Right hindlimb (tissue), 1 donor: Measurements from ENCODE around the gene CARS1.

Experiments used
- DNase-seq: peaks from one replicate; pipeline ENCODE4 v3.0.0-alpha.2; 2018

Gene CARS1

DNA sequence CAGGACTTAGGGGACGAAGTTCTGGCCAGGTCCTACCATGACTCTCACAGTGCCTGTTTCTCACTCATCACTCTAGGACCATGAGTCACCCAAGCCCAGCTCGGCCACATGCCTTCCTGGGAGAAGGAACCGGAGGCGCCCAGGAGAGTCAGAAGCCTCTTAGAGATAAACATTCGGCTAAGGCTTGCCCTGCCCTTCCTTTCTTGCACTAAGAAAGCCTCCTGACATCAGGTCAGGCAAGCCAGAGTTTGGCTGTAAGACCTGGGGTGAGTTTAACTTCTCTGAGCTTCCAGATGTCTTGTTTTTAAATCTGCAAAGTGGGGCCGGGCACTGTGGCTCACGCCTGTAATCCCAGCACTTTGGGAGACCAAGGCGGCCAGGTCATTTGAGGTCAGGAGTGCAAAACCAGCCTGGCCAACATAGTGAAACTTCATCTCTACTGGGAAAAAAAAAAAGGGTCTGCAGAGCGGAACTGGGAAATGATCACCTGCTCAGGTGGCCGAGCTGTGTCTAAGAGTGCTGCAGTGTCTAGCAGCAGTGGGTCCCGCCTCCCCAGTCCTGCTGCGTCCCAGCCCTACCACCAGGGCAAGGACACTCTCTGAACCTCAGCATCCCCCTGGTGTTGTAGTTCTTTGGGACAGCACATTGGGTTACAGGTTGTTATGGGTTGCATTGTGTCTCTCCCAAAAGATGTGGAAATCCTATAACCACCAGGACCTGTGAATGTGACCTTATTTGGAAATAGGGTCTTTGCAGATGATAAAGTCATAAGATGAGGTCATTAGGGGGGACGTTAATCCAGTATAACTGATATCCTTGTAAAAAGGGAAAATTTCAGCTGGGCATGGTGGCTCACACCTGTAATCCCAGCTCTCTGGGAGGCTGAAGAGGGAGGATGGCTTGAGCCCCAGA, 1.8 kb upstream of the CARS1 start:
- no peak for DNase-seq

DNA sequence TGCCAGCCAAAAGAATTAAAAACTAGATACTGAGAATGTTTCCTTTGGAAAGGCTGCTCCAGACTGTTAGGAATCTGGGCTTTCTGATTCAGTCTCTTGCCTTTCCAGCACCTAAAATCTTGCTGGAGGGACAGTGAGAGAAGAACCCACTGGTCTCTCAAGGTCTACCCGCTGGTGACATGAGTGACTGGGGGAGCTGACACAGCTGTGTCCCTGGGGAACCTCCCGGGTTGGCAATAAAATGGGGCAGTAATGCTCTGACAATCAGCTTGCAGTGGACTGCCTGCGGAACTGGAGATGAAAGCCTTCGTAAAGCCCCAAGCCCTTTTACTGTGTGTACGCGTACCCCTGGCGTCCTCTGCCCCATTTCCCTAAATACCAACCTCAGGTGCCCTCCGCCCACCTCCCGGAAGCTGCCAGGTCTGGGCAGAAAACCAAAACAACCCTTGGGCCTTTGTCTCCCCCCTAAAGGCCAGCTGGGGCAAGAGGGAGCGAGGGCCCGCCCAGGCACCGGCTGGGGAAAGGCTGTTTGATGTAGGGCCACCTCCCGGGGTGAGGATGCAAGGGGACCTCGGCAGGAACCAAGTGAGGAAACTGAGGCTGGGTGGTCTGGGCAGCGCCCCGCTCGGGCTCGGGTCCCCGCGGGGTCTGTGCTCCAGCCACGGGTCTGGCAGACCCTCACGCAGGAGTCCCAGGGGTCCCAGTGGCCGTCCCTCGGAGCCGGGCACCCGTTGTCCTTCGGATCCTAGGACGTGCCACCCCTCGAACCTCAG, 741 bp downstream of the CARS1 start:
- DNase-seq = no peak

DNA sequence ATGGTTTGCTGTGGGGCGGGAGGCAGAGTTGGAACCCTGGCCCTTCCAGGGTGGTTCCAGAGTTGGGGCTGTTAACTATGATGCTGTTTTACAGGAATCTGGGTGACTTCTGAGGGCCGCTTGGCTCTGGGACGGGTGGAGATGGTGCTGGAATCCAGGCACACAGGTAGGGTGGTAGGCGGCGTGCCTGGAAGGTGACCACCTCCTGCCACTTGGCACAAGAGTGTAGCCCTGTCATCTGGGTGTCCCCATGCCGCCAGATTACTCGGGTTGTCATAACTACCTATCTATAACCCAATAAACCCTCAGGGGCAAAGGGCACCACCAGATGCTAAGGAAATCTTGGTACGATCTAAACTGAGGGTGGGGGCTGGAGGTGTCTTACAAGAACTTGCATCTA, 1.3 kb downstream of the CARS1 start:
- DNase-seq = no peak

DNA sequence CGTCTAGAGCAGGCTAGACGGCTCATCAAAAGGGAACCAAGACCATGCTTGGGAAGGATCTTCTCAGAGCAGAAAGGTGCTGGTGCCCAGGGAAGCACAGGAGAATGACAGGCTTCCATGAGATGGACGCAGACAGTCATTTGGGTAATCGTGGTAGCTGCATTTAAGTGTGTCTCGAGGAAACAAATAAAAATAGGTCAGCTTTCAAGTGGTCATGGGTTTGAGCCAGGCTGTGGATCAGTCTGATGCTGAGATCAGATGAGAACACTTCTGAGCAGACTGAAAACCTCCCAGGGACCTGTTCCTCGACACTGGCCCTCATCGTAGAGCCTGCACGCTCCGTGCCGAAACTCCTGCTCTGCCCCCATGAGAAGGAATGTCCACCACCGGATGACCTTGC, 4.7 kb downstream of the CARS1 start:
- no peak for DNase-seq

DNA sequence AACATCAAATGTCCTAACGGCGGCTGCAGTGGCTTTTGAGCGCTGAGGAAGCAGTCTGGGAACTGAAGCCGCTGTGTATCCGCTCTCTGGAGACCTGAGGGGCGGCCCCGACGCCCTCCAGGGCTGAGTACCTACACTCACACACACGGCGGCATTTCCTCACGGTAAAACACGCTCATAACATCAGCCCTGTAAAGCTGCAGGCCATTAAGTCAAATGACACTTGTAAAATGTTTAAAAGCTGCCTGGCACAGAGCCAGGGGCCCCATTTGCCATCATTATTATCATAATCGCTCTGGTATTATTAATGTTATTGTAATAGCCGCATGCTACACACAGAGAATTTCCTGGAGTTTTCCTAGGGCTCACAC, 5.1 kb downstream of the CARS1 start:
- DNase-seq = no peak

DNA sequence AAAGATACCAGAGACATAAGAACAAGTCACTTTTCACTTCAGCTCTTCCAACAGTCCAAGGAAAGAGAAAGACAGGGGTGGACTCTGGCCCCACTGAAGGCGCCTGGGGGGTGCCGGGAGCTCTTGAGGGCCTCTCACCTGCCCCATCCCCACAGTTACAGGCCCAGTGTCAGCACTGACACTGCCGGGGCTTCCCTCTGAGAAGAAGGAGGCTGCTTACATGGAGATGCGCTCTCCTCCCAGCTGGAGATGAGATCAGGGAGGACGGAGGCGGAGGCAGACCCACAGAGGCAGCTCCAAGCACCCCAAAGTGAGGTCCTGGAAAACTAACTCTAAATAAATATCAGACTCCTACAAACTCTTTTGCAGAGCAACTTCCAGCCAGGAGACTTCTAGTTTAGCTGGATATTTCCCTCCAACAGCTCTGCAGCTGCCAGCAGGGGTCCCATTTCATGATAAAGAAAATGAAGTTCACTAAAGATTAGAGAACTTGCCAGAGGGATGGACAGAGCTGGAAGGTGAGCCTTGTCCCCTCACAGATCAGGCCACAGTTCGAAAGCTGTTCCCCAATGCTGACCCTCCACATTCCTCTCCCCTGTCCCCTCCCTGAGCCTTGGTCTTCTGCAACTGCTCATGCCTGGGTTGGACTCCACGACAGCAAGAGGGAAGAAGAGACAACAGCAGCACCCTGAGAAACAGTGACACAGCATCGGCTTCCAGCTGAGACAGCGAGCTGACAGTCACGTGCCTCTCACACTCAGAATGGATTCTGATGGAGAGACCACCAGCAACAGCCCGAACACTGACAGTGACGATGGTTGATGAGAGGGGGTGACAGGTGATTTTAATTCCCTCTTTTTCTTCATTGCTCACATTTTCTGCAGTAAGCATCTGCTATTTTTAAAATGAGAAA, 5.8 kb downstream of the CARS1 start:
- DNase-seq = no peak

DNA sequence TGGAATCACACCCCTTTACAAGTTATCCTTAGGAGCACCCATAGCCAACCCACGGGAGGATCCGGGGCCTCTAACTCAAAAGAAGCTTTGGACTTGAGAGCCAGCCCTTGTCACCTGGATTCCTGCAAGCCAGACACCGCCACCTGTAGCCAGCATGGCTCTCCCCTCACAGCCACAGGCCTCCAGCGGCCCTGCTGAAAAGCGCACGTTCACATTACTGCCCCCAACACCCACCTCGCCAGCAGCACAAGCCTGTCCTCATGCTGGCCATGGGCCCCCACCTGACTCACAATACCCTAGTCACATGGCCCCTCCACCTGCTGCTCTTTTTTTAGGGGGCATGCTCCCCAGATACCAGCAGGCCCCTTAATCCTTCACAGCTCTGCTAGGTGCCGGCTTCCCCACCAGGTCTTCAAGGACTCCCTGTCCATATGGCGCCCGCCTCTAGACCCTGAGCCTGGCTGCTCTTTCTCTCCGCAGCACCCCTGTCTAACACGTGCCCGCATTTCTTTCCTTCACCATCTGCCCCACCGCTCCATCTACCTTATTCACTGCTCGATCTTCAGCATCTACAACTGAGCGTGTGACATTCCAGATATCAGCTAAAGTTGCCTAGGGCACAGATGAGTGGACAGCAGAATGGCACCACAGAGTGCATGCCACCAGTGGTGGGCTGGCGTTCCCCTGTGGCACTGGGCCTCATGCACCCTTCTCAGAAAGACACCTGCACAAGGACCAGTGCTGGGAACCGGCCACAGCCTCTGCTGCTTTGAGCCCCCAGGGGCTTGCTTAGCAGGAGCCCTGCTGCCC, 6.6 kb downstream of the CARS1 start:
- DNase-seq = no peak

DNA sequence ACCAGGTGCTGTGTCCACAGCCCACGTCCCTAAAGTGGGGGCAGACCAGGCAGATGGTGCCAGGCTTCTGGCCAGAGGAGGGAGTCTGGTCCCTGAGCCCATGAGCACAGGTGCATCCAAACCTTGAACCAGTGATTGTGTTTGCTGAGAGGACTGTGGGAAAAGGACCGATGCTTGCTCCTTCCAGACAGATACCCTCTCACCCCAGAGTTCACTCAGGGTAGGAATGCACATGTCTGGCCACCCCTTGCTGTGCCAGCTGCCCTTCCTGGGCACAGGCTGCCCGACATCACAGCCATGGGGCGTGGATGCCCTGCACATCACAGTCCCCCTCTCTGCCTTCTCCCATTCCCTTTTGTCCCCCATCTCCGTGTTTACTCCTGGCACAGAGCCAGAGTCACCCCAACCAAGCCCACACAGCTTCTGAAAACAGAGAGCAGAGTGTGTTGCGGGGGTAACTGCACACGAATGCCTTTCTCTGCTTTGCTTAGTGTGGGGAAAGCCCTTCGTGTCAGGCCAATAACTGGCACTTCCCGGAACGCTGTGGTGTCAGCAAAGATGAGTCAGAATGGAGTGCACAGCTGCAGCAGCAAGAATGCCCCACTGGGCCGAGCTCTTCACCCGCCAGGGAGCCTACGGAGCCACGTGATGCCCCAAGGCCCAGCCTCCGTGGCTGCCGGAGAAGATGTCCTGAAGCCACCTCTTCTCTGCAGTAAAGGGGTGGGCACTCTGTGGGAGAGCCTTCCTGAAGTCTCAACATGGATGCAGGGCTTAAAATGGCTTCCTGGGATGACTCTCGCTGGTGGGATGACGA, 7.6 kb downstream of the CARS1 start:
- DNase-seq = peak; percentile 55

DNA sequence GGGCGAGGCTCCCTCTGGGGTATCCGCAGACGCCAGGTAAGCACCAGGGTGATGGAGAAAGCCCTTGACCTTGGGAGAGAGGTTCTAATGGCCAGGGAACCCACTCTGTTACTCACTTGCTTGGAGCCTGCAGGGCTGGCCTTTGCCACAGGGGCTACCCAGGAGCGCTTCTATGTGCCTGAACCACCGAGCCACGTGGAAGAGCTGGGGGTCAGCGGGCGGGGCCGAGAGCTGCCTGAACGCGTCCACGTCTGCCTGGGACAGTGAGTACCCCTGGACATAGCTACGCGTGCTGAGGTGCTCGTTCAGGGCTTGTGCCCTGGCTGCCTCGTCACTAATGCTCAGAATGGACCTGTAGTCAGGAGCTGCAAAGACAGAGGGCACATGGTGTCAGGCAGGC, 9.6 kb downstream of the CARS1 start:
- no peak for DNase-seq

DNA sequence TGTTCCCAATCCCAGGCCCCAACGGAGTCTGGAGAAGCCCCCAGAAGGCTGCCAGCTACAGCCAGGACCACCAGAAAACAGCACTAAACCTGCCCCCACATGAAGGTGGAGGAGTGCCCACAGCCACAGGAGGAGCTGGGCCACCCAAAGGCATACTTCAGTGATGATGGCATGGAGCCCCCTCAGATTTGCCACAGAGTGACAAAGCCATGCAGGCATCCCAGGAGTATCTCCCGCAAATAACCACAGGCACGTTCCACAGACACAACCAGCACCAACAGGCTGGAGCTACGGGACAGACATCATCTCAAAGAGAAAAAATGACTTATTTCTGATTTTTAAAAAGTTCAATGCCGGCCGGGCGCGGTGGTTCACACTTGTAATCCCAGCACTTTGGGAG, 10.6 kb downstream of the CARS1 start:
- DNase-seq = no peak

DNA sequence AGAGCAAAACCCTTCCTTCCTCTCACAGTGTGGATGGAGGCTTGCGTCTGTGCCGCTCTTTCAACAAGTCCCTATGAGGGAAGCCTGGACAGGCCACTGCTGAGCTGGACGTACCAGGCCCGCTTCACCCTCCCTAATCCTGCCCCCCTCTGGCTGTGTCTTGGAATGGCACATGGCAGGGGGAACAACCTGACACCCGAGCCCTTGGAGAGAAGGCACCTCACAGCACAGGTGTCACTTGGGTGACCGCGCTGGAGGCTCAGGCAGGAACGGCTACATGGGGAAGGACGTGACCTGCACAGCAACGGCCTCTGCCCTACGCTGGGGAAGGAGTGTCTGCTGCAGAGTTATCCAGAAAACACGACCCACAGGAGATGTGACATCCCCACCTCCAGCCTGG, 11.0 kb downstream of the CARS1 start:
- DNase-seq = no peak

DNA sequence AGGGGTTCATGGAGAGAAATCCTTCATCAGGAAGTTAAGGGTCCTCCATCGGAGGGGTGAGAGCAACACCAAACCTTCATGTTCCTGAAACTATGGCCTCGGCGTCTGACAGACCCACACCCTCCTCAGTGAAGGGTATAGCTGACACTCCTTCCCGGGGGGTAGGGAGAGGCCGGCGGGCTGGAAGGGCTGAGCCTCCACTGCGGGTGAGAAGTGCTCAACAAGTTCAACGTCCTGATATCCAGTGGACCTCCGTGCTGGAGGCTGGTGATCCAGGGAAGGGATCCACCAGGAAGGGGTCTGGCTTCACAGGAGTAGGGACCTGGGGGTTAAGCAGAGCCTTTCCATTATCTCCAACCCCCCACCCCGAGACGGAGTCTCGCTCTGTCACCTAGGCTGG, 12.3 kb downstream of the CARS1 start:
- no peak for DNase-seq

DNA sequence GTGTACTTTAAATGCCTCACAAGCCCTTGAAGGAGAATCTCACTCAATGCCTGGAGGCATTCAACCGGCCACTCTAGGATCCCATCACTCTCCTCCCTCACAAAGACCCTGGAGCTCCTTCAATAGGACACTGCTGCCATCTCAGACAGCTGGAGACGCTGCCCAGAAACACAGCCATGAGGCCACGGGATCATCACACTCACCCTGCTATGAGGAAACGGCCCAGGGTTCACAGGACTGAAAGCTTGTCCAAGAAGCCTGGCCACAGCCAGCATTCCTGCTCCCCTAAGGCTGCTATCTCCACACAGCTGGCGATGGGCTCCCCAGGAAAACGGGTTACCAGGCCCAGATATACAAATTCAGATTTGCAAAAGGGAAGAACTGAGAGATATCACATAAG, 13.2 kb downstream of the CARS1 start:
- no peak for DNase-seq

DNA sequence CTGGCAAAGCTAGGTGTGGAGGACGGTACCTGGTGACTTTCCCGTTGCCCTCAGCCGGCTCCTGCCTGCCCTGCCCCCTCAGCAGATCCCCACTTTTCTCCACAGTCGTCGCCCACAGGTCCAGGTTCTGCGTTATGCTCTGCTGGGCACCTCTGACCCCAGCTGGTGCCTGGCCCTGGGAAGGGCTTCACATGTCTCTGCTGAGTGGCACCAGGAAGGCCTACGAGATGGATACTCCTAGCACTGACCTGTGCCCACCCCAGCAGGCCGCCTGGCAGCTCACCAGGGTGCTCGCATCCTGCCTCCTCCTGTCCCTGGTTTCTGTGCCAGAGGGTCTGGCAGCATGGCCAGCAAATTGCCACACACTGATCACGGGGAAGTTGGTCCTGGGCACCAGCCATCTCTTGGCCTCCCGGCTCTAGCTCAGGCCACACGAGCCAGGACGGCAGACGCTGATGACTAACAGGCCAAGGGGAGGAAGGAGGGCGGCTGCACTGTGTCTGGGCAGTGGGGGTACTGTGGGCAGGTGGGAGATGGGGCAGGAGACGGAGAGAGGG, 13.8 kb downstream of the CARS1 start:
- DNase-seq = no peak

DNA sequence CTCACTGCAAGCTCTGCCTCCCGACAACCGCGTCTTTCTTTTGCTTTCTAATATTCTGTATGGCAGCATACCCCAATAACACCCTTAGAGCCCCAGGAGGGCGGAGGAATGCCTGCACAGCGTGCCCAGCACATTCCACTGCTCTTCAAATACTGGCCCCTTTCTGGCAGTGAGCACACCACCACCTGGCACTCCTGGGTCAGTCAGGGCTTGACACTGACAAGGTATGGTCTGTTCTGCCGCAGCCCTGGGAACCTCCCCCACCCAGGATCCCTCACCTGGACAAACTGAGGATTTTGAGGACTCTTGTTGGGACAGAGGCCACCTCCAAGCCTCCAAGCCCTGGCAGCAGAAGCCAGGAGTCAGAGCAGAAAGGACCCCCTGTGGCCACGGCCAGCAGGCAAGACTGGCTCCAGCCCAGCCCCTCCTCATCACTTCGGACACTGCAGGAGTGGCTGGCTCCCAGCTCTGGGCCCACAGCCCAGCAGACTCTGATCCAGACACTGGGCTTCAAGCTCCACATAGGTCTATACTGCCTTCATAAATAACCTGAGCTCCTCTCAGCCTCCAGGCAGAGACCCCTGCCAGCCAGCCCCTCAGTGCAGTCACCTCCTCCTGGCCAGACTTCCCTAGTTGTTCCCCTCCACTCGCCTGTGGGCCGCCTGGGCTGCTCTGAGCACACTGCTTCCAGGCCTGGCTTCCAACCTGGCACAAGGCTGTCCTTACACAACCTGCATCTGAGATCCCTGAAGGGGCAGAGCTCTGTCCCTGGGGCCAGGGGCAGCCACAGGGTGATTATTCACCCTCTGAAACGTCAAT, 14.5 kb downstream of the CARS1 start:
- peak; percentile 47 for DNase-seq

DNA sequence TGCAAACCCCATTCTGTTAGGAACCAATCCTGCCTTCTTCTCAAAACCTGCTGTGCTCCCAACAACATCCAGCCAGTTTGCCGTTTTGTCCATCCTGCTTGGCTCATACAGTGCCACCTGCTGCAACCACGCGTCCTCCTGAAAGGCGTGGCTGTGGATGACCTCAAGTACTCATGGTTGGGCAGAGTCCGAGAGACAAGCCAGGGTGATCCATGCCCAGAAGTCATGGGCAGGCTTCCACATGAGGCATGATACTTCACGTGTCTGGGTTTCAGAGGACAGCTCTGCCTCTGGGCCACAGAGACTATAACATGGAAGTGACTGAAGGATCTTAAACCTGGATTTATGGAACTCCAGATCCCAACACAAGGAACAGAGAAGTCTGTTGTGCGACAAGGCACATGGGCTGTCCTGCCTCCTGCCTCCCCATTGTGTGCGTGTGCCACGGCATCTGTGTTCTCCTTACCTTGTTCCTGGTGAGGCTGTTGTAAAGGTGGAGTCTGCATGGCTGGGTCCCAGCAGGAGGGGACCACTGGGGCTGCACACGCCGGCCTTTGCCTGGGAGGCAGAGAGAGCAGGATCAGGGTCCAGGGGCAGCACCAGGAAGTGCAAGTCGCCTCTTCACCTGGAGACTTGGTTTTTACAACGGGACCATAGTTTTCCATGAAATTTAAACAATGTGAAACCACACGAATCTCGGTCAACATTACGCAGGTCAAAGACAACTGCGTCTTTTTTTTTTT, 15.4 kb downstream of the CARS1 start:
- DNase-seq = no peak

DNA sequence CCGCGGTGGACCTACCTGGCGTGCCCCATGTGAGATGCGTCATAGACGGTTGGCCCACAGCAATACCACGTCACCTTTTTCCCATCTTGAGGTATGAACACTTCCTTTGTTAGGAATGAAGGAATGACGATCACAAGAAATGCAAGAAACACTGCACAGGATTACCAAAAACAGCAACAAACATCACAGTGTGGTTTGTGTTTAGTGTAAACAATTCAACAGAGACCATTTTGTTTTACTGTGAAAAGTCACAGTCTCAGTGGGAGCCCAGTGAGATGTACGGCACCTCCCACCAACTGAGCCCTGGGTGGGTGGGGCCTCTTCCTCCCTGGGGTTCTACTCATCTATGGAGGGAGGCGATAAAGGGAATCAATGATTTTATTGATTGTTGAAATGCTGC, 16.3 kb downstream of the CARS1 start:
- no peak for DNase-seq

DNA sequence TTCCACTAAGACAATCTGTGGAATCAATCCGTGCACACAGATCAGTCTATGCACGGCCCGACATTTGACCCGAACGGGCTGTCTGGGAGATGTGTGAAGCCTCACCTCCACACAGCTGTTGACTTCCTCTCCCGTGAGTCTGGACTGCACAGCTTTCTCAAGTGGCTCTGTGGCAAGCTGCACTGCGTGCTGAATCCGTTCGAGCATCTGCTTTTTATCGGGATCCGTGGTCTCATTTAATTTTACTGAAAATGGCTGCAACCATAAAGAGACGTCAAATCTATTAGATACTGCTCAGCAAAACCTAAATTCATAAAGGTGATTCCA, 19.3 kb downstream of the CARS1 start:
- no peak for DNase-seq
